HepG2 (cell line): ENCODE data around the gene H2AZ2. TPM values are rescaled to one million over a fixed set of nuclear protein-coding genes. Genes with fewer than 3 reads are reported as not detected.

Experiments
- ATAC-seq: fragments of 200-7000 bp; cut with Tn5 transposase; 3 replicates; pipeline ENCODE4 v1.9.1; 2020; ENCODE audit warnings: mild to moderate bottlenecking, moderate library complexity
- BruUV-seq: library from RNA; stranded (reverse); fragments of 400-500 nt; replicated peaks from 2 replicates; lab custom pipeline; 2021; lab: Mats Ljungman, UMichigan
- CTCF ChIA-PET: fragments of 300-600 bp; formaldehyde crosslinking; extraction: SDS; loops from one replicate; lab custom pipeline; 2021; ENCODE audit warnings: low total read pairs, inconsistent platforms, low intra/inter-chr PET ratio; lab: Yijun Ruan, JAX
- POLR2A ChIA-PET: fragments of 350-600 bp; sonication (Branson Sonifier 250); formaldehyde crosslinking; loops from one replicate; lab custom pipeline; 2020; ENCODE audit warnings: antibody characterized with exemption, inconsistent platforms; lab: Yijun Ruan, JAX
- DNase-seq: peaks from one replicate; pipeline ENCODE4 v3.0.0-alpha.2; 2015; ENCODE audit warnings: low spot score
- FAIRE-seq: peaks from 3 replicates; lab custom pipeline; 2011; peaks lifted over from hg19 to GRCh38; lab: Jason Lieb, UNC
- H2AFZ ChIP-seq: one replicate; pipeline ENCODE4 v1.6.1; 2011; ENCODE audit warnings: low read length, inconsistent platforms
- H3K27ac ChIP-seq: fragments of 300-600 bp; 3 replicates; pipeline ENCODE4 v1.8.0; 2011; ENCODE audit warnings: mixed run types, mild to moderate bottlenecking, mixed read lengths, low read length, inconsistent platforms; ENCODE audit not compliant: insufficient read depth; ENCODE audit errors: extremely low read length
- H3K27me3 ChIP-seq, 2 experiments: fragments of 200-600 bp in 1 of 2; 2 replicates in 1 of 2; 3 replicates in 1 of 2; pipeline versions ENCODE4 v1.6.0 to v1.8.0; 2011; ENCODE audit warnings: low read length in 2 of 2, mild to moderate bottlenecking in 2 of 2, moderate library complexity in 2 of 2, inconsistent platforms in 1 of 2; ENCODE audit not compliant: insufficient read depth in 2 of 2, control insufficient read depth in 1 of 2
- H3K36me3 ChIP-seq, 2 experiments: fragments of 200-600 bp in 1 of 2; replicated peaks in 1 of 2; 2 replicates in 1 of 2; 3 replicates in 1 of 2; pipeline versions ENCODE4 v1.5.1 to v1.8.0; 2011; ENCODE audit warnings: low read length in 2 of 2, inconsistent platforms in 1 of 2; ENCODE audit not compliant: insufficient read depth in 2 of 2, control insufficient read depth in 1 of 2
- H3K4me1 ChIP-seq: 2 replicates; pipeline ENCODE4 v1.5.1; 2012; ENCODE audit warnings: low read length, inconsistent platforms; ENCODE audit not compliant: insufficient read depth
- H3K4me2 ChIP-seq: 2 replicates; pipeline ENCODE4 v1.6.0; 2011; ENCODE audit warnings: low read depth, low read length, inconsistent platforms
- H3K4me3 ChIP-seq, 3 experiments: fragments of 200-600 bp in 1 of 3; sonication (generic), shearing (Covaris generic) in 1 of 3; replicated peaks in 1 of 3; 2 replicates each; pipeline ENCODE4 v1.5.1; 2011 to 2016; ENCODE audit warnings: low read length in 3 of 3, inconsistent platforms in 2 of 3, low read depth in 2 of 3, mild to moderate bottlenecking in 2 of 3, control low read depth in 1 of 3, mixed read lengths in 1 of 3; ENCODE audit not compliant: insufficient read depth in 1 of 3
- H3K79me2 ChIP-seq: one replicate; pipeline ENCODE4 v1.6.1; 2011; ENCODE audit warnings: low read length, inconsistent platforms; ENCODE audit not compliant: insufficient read depth
- H3K9ac ChIP-seq: 2 replicates; pipeline ENCODE4 v1.6.0; 2011; ENCODE audit warnings: mild to moderate bottlenecking, low read depth, low read length, inconsistent platforms; ENCODE audit not compliant: insufficient read depth
- H3K9me3 ChIP-seq: 2 replicates; pipeline ENCODE4 v1.5.1; 2012; ENCODE audit warnings: mild to moderate bottlenecking, low read length
- H4K20me1 ChIP-seq: 2 replicates; pipeline ENCODE4 v1.6.0; 2011; ENCODE audit warnings: inconsistent platforms, mild to moderate bottlenecking, low read length, moderate library complexity; ENCODE audit not compliant: insufficient read depth
- AFF4 ChIP-seq: sonication (generic); formaldehyde crosslinking; IDR thresholded peaks from 2 replicates; pipeline ENCODE4 v1.4.0; 2020; ENCODE audit warnings: missing genetic modification reagents
- DBP ChIP-seq: sonication (generic); formaldehyde crosslinking; IDR thresholded peaks from 2 replicates; pipeline ENCODE4 v1.4.0; 2020; ENCODE audit warnings: missing genetic modification reagents; ENCODE audit errors: not compliant biosample characterization
- MBNL3 ChIP-seq: fragments of 250-450 bp; sonication (Bioruptor Pico); conservative IDR thresholded peaks from 2 replicates; pipeline ENCODE4 v1.8.0; 2022; ENCODE audit warnings: mild to moderate bottlenecking, inconsistent platforms
- PRMT3 ChIP-seq: sonication (generic); formaldehyde crosslinking; IDR thresholded peaks from 2 replicates; pipeline ENCODE4 v1.8.1; 2022; ENCODE audit warnings: low read depth, mild to moderate bottlenecking, moderate library complexity, missing genetic modification reagents, borderline replicate concordance
- TBL1XR1 ChIP-seq: fragments of 150-350 bp; IDR thresholded peaks from 2 replicates; pipeline ENCODE4 v1.6.1; 2014; ENCODE audit warnings: borderline replicate concordance, low read length; ENCODE audit not compliant: partially characterized antibody
- ZKSCAN1 ChIP-seq: fragments of 150-350 bp; IDR thresholded peaks from 2 replicates; pipeline ENCODE4 v1.6.1; 2014; ENCODE audit warnings: low read length
- ZNF275 ChIP-seq: sonication (generic); formaldehyde crosslinking; IDR thresholded peaks from 2 replicates; pipeline ENCODE4 v1.8.0; 2022; ENCODE audit warnings: missing genetic modification reagents, mild to moderate bottlenecking, inconsistent platforms, borderline replicate concordance
- ZNF331 ChIP-seq: sonication (generic); formaldehyde crosslinking; IDR thresholded peaks from 2 replicates; pipeline ENCODE4 v1.4.0; 2020; ENCODE audit warnings: missing genetic modification reagents
- WGBS: methylation state at CpG from one replicate; pipeline ENCODE4 v1.1.6; 2017; ENCODE audit warnings: low lambda C conversion rate; 5-methylcytosine and 5-hydroxymethylcytosine counted together
- in situ Hi-C: cut with HindIII; loops from 2 replicates; pipeline ENCODE4 v1.10.0; 2017; ENCODE audit warnings: low pct_unique_long_range_greater_than_20kb; ENCODE audit not compliant: extremely low pct_ligation_motif_present
- intact Hi-C: fragments of 100-400 bp; cut with micrococcal nuclease; formaldehyde crosslinking; loops from one replicate; pipeline ENCODE4 v1.10.0; 2022; ENCODE audit not compliant: unreplicated experiment
- polyA plus RNA-seq, 8 experiments: library from polyadenylated mRNA; depleted of rRNA in 3 of 8; stranded (reverse) in 7 of 8; unstranded in 1 of 8; fragments of >200 nt; fragmentation: Illumina TruSeq in 4 of 8; extraction: Trizol in 4 of 8; gene quantifications; 2 replicates each; pipeline versions ENCODE4 v1.2.1 to v1.2.3, GENCODE V29; 2011 to 2016; ENCODE audit warnings: low read depth in 4 of 8, missing spikeins in 1 of 8, mixed read lengths in 1 of 8; ENCODE audit not compliant: insufficient read depth in 1 of 8
- total RNA-seq, 5 experiments: library from RNA; depleted of rRNA; stranded (reverse); fragments of >200 nt; fragmentation: Illumina TruSeq; extraction: Trizol; gene quantifications; 2 replicates each; pipeline ENCODE4 v1.2.3, GENCODE V29; 2016; ENCODE audit warnings: low read depth in 1 of 5

H2AZ2 gene
- total and polyA plus RNA-seq, 2 of the 13 experiments (the other 11 are each of a cell fraction or from before 2014, with no cell fraction given) = 121 to 223 TPM

GRCh38 chr7:44823255-44823781 lies 24.6 kb downstream of the H2AZ2 start (continued):
- no peak for TF ChIP-seq AFF4
- no peak for TF ChIP-seq PRMT3
- TF ChIP-seq DBP (CRISPR knock-in tag) = no peak
- no peak for TF ChIP-seq ZKSCAN1
- no peak for TF ChIP-seq MBNL3

- H3K9me3 ChIP-seq = no peaks in the 10 kb centered on the region
- H3K79me2 ChIP-seq = no peaks in the 10 kb centered on the region
- no peak overlapping the region for H3K27ac ChIP-seq
- FAIRE-seq (no peak), ATAC-seq (peak; percentile 61)
- no peak overlapping the region for H3K9ac ChIP-seq
- H3K4me1 ChIP-seq = peaks cover 11% of the 10 kb centered on the region; the same call in 1 of the 2 replicates
- in situ Hi-C loops = no loop called here
- TF ChIP-seq ZNF331 (CRISPR knock-in tag) (peak; percentile 78; the same call in 1 of the 2 replicates), TBL1XR1 (no peak), ZNF275 (no peak)
- TF ChIP-seq, all 625 proteins: peak for 1
- ChIA-PET POLR2A (no interaction called here), CTCF (no interaction called here)
- Histone ChIP-seq H3K4me3 (no peak overlapping the region), H3K36me3 (no peaks in the 10 kb centered on the region), H3K27me3 (no peaks in the 10 kb centered on the region), H2AFZ (no peak overlapping the region), H4K20me1 (no peaks in the 10 kb centered on the region), H3K4me2 (peak overlapping the region; percentile 12; the same call in 1 of the 2 replicates)
- intact Hi-C loops = no loop called here
- no peak for DNase-seq
- 14% methylated on average over 1 of the region's 2 CpGs for WGBS
- no TSS peak for BruUV-seq
Measured at GRCh38 chr7:44819292-44819691, 28.6 kb downstream of the H2AZ2 start.
